ENCODE measurements around the gene TEX264. TPM values are rescaled to one million over a fixed set of nuclear protein-coding genes. Genes with fewer than 3 reads are reported as not detected.

The TEX264 gene
- total and polyA plus RNA-seq, 2 experiments from 2014 or later: 10.0 to 13.3 TPM

DNA sequence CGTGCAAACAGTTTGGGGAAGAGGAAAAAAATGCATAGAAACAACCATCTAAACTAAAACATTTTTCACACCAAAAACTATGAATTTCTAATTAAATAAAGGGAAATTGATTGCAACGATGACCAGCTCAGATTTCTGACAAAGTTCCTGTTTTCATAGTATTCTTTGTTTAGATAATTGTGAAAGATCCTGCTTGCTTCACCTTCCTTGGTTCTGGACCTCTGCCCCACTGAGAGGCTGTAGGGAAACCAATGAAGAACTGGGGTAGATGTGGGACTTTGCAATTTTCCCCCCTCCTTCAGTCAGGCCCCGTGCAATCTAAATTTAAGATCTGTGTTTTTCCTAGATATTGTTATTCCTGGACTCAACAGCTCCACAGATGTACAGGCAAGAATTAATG lies 13.8 kb upstream of the TEX264 start (continued):
- TF ChIP-seq, protein P1, sequence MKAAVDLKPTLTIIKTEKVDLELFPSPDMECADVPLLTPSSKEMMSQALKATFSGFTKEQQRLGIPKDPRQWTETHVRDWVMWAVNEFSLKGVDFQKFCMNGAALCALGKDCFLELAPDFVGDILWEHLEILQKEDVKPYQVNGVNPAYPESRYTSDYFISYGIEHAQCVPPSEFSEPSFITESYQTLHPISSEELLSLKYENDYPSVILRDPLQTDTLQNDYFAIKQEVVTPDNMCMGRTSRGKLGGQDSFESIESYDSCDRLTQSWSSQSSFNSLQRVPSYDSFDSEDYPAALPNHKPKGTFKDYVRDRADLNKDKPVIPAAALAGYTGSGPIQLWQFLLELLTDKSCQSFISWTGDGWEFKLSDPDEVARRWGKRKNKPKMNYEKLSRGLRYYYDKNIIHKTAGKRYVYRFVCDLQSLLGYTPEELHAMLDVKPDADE (IDR thresholded peaks at IDR 0.05): no peak
- TF ChIP-seq CREB1 (CRISPR knock-in tag; IDR thresholded peaks at IDR 0.05; ENCODE audit: low read depth) (no peak), STAT1 (IDR thresholded peaks at IDR 0.05; ENCODE audit: unreplicated experiment) (no peak), JUNB (IDR thresholded peaks at IDR 0.05; ENCODE audit: unreplicated experiment) (no peak), POLR2AphosphoS5 (IDR thresholded peaks at IDR 0.05; ENCODE audit: low read depth) (no peak)
- TF ChIP-seq, protein P2, sequence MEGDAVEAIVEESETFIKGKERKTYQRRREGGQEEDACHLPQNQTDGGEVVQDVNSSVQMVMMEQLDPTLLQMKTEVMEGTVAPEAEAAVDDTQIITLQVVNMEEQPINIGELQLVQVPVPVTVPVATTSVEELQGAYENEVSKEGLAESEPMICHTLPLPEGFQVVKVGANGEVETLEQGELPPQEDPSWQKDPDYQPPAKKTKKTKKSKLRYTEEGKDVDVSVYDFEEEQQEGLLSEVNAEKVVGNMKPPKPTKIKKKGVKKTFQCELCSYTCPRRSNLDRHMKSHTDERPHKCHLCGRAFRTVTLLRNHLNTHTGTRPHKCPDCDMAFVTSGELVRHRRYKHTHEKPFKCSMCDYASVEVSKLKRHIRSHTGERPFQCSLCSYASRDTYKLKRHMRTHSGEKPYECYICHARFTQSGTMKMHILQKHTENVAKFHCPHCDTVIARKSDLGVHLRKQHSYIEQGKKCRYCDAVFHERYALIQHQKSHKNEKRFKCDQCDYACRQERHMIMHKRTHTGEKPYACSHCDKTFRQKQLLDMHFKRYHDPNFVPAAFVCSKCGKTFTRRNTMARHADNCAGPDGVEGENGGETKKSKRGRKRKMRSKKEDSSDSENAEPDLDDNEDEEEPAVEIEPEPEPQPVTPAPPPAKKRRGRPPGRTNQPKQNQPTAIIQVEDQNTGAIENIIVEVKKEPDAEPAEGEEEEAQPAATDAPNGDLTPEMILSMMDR (conservative IDR thresholded peaks at IDR 0.05; ENCODE audit: low read depth in 2 of 2): no peak

DNA sequence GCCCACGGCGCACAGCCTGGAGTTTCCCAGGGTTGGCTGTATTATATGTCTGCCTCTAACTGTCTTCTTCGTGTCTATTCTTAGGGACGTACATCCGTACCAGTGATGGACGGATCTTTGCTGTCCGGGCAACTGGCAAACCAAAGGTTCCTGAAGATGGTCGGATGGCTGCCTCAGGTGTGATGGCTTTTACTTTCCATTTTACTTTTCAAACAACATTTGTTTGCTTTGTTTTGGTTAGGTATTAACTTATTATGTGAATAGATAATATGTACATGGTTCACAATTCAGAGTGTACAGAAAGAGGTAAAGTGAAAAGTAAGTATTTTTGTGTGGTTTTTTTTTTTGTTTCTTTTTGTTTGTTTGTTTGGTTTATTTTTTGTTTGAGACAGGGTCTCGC lies 11.1 kb upstream of the TEX264 start:
- H3K4me1 ChIP-seq (ENCODE audit: insufficient read depth): no peaks in the 10 kb centered on the region
- TF ChIP-seq JUNB (IDR thresholded peaks at IDR 0.05; ENCODE audit: unreplicated experiment): no peak
- no peak for TF ChIP-seq CREB1 (CRISPR knock-in tag; IDR thresholded peaks at IDR 0.05; ENCODE audit: low read depth)
- TF ChIP-seq NANOG (IDR thresholded peaks at IDR 0.05; ENCODE audit: borderline replicate concordance): no peak
- TF ChIP-seq, protein P3, sequence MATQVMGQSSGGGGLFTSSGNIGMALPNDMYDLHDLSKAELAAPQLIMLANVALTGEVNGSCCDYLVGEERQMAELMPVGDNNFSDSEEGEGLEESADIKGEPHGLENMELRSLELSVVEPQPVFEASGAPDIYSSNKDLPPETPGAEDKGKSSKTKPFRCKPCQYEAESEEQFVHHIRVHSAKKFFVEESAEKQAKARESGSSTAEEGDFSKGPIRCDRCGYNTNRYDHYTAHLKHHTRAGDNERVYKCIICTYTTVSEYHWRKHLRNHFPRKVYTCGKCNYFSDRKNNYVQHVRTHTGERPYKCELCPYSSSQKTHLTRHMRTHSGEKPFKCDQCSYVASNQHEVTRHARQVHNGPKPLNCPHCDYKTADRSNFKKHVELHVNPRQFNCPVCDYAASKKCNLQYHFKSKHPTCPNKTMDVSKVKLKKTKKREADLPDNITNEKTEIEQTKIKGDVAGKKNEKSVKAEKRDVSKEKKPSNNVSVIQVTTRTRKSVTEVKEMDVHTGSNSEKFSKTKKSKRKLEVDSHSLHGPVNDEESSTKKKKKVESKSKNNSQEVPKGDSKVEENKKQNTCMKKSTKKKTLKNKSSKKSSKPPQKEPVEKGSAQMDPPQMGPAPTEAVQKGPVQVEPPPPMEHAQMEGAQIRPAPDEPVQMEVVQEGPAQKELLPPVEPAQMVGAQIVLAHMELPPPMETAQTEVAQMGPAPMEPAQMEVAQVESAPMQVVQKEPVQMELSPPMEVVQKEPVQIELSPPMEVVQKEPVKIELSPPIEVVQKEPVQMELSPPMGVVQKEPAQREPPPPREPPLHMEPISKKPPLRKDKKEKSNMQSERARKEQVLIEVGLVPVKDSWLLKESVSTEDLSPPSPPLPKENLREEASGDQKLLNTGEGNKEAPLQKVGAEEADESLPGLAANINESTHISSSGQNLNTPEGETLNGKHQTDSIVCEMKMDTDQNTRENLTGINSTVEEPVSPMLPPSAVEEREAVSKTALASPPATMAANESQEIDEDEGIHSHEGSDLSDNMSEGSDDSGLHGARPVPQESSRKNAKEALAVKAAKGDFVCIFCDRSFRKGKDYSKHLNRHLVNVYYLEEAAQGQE (IDR thresholded peaks at IDR 0.05; ENCODE audit: unreplicated experiment): no peak
- TF ChIP-seq, protein P4, sequence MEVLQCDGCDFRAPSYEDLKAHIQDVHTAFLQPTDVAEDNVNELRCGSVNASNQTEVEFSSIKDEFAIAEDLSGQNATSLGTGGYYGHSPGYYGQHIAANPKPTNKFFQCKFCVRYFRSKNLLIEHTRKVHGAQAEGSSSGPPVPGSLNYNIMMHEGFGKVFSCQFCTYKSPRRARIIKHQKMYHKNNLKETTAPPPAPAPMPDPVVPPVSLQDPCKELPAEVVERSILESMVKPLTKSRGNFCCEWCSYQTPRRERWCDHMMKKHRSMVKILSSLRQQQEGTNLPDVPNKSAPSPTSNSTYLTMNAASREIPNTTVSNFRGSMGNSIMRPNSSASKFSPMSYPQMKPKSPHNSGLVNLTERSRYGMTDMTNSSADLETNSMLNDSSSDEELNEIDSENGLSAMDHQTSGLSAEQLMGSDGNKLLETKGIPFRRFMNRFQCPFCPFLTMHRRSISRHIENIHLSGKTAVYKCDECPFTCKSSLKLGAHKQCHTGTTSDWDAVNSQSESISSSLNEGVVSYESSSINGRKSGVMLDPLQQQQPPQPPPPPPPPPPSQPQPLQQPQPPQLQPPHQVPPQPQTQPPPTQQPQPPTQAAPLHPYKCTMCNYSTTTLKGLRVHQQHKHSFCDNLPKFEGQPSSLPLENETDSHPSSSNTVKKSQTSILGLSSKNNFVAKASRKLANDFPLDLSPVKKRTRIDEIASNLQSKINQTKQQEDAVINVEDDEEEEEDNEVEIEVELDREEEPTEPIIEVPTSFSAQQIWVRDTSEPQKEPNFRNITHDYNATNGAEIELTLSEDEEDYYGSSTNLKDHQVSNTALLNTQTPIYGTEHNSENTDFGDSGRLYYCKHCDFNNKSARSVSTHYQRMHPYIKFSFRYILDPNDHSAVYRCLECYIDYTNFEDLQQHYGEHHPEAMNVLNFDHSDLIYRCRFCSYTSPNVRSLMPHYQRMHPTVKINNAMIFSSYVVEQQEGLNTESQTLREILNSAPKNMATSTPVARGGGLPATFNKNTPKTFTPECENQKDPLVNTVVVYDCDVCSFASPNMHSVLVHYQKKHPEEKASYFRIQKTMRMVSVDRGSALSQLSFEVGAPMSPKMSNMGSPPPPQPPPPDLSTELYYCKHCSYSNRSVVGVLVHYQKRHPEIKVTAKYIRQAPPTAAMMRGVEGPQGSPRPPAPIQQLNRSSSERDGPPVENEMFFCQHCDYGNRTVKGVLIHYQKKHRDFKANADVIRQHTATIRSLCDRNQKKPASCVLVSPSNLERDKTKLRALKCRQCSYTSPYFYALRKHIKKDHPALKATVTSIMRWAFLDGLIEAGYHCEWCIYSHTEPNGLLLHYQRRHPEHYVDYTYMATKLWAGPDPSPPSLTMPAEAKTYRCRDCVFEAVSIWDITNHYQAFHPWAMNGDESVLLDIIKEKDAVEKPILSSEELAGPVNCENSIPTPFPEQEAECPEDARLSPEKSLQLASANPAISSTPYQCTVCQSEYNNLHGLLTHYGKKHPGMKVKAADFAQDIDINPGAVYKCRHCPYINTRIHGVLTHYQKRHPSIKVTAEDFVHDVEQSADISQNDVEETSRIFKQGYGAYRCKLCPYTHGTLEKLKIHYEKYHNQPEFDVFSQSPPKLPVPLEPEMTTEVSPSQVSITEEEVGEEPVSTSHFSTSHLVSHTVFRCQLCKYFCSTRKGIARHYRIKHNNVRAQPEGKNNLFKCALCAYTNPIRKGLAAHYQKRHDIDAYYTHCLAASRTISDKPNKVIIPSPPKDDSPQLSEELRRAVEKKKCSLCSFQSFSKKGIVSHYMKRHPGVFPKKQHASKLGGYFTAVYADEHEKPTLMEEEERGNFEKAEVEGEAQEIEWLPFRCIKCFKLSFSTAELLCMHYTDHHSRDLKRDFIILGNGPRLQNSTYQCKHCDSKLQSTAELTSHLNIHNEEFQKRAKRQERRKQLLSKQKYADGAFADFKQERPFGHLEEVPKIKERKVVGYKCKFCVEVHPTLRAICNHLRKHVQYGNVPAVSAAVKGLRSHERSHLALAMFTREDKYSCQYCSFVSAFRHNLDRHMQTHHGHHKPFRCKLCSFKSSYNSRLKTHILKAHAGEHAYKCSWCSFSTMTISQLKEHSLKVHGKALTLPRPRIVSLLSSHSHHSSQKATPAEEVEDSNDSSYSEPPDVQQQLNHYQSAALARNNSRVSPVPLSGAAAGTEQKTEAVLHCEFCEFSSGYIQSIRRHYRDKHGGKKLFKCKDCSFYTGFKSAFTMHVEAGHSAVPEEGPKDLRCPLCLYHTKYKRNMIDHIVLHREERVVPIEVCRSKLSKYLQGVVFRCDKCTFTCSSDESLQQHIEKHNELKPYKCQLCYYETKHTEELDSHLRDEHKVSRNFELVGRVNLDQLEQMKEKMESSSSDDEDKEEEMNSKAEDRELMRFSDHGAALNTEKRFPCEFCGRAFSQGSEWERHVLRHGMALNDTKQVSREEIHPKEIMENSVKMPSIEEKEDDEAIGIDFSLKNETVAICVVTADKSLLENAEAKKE (CRISPR knock-in tag; IDR thresholded peaks at IDR 0.05): no peak
- TF ChIP-seq, protein P1 (IDR thresholded peaks at IDR 0.05): no peak
- H4K20me1 ChIP-seq (replicated peaks; ENCODE audit: insufficient read depth): no peaks in the 10 kb centered on the region; the same call in 1 of the 2 replicates
- no peak overlapping the region for H3K4me3 Mint-ChIP-seq
- H3K9me2 ChIP-seq (ENCODE audit: insufficient read depth): no peaks in the 10 kb centered on the region
- H3K36me3 Mint-ChIP-seq (ENCODE audit: low read depth): peaks cover 69% of the 10 kb centered on the region
- DNase-seq (ENCODE audit: low spot score): no peak
- no peaks in the 10 kb centered on the region for H3K4me1 Mint-ChIP-seq
- no peak overlapping the region for H3K27ac Mint-ChIP-seq
- no peak overlapping the region for H3K4me3 ChIP-seq
- no peak overlapping the region for H2AFZ ChIP-seq
- no peak overlapping the region for H3K27ac ChIP-seq (ENCODE audit: low read depth)
- no peaks in the 10 kb centered on the region for H3K9me3 Mint-ChIP-seq
- H3F3A ChIP-seq (replicated peaks; ENCODE audit: low read depth): no peaks in the 10 kb centered on the region
- no peak overlapping the region for H3K4me2 ChIP-seq
- H3K27me3 ChIP-seq (ENCODE audit: insufficient read depth): no peaks in the 10 kb centered on the region
- peaks cover 1% of the 10 kb centered on the region for H3K27me3 Mint-ChIP-seq (ENCODE audit: insufficient read depth, low read depth, poor library complexity)
- H3K36me3 ChIP-seq (ENCODE audit: insufficient read depth): peaks cover 24% of the 10 kb centered on the region
- no peak for ATAC-seq
- no peaks in the 10 kb centered on the region for H3K79me2 ChIP-seq (replicated peaks; ENCODE audit: insufficient read depth)

Data from GM23338 (cell line).